SK-N-SH (cell line): ENCODE results near the gene SELENOP. TPM values are rescaled to one million over a fixed set of nuclear protein-coding genes. Genes with fewer than 3 reads are reported as not detected.

Source experiments
- CTCF ChIA-PET: fragments of 300-600, 350-600 bp; formaldehyde crosslinking; extraction: SDS; loops from one replicate; lab custom pipeline; 2021; lab: Yijun Ruan, JAX
- POLR2A ChIA-PET: fragments of 350-600 bp; sonication (Branson Sonifier 250); formaldehyde crosslinking; extraction: SDS; loops from one replicate; lab custom pipeline; 2020; ENCODE audit warnings: antibody characterized with exemption, inconsistent platforms; lab: Yijun Ruan, JAX
- DNase-seq: peaks from one replicate; pipeline ENCODE4 v3.0.0; 2012
- H2AFZ ChIP-seq: fragments of 200-600 bp; sonication (generic); 2 replicates; pipeline ENCODE4 v1.8.1; 2016; ENCODE audit warnings: antibody characterized with exemption, mild to moderate bottlenecking, low read depth
- H3F3A ChIP-seq: fragments of 200-600 bp; sonication (generic); replicated peaks from 2 replicates; pipeline ENCODE3; 2016; ENCODE audit warnings: antibody characterized with exemption, mild to moderate bottlenecking; ENCODE audit not compliant: insufficient read depth
- H3K27ac ChIP-seq, 2 experiments: fragments of 200-500 bp in 1 of 2; fragments of 200-600 bp in 1 of 2; sonication (Bioruptor generic) in 1 of 2; sonication (generic), shearing (Covaris generic) in 1 of 2; 2 replicates each; pipeline versions ENCODE4 v1.5.1 to v1.6.1; 2014 to 2016; ENCODE audit warnings: low read depth in 2 of 2, inconsistent platforms in 1 of 2, low read length in 1 of 2, mild to moderate bottlenecking in 1 of 2, mixed read lengths in 1 of 2
- H3K27me3 ChIP-seq: fragments of 200-600 bp; sonication (generic), shearing (Covaris generic); 2 replicates; pipeline ENCODE4 v1.6.1; 2016; ENCODE audit warnings: mixed run types; ENCODE audit not compliant: insufficient read depth
- H3K36me3 ChIP-seq, 2 experiments: fragments of 200-500 bp in 1 of 2; fragments of 200-600 bp in 1 of 2; sonication (Bioruptor generic) in 1 of 2; sonication (generic) in 1 of 2; replicated peaks in 1 of 2; 2 replicates each; pipeline versions ENCODE3 to v1.5.1; 2014 to 2016; ENCODE audit warnings: low read length in 1 of 2, mild to moderate bottlenecking in 1 of 2; ENCODE audit not compliant: insufficient read depth in 2 of 2, control insufficient read depth in 1 of 2
- H3K4me1 ChIP-seq, 2 experiments: fragments of 200-500 bp in 1 of 2; fragments of 200-600 bp in 1 of 2; sonication (Bioruptor generic) in 1 of 2; sonication (generic), shearing (Covaris generic) in 1 of 2; 2 replicates each; pipeline versions ENCODE4 v1.5.1 to v1.6.1; 2014 to 2016; ENCODE audit warnings: low read depth in 1 of 2, low read length in 1 of 2, mixed run types in 1 of 2; ENCODE audit not compliant: insufficient read depth in 2 of 2, control insufficient read depth in 1 of 2
- H3K4me2 ChIP-seq: fragments of 200-600 bp; sonication (generic), shearing (Covaris generic); 2 replicates; pipeline ENCODE4 v1.6.1; 2017; ENCODE audit warnings: mixed run types
- H3K4me3 ChIP-seq, 2 experiments: fragments of 200-500 bp in 1 of 2; fragments of 200-600 bp in 1 of 2; sonication (Bioruptor generic) in 1 of 2; sonication (generic), shearing (Covaris generic) in 1 of 2; 2 replicates each; pipeline versions ENCODE4 v1.5.1 to v1.8.1; 2014 to 2016; ENCODE audit warnings: low read depth in 2 of 2, inconsistent platforms in 1 of 2, low read length in 1 of 2, mild to moderate bottlenecking in 1 of 2, mixed read lengths in 1 of 2, moderate library complexity in 1 of 2
- H3K79me2 ChIP-seq: fragments of 200-600 bp; sonication (generic); 2 replicates; pipeline ENCODE4 v1.8.1; 2017; ENCODE audit warnings: mild to moderate bottlenecking; ENCODE audit not compliant: insufficient read depth
- H3K9ac ChIP-seq: fragments of 200-600 bp; sonication (generic); 2 replicates; pipeline ENCODE4 v1.6.1; 2017; ENCODE audit warnings: mixed run types
- H3K9me2 ChIP-seq: fragments of 200-600 bp; sonication (generic); 2 replicates; pipeline ENCODE4 v1.6.1; 2017; ENCODE audit warnings: mixed run types
- H3K9me3 ChIP-seq: fragments of 200-600 bp; sonication (generic); 2 replicates; pipeline ENCODE4 v1.6.1; 2017; ENCODE audit warnings: mixed run types, mild to moderate bottlenecking, moderate library complexity
- H4K20me1 ChIP-seq: fragments of 200-600 bp; sonication (generic); 2 replicates; pipeline ENCODE4 v1.6.1; 2017; ENCODE audit warnings: mild to moderate bottlenecking, mixed run types; ENCODE audit not compliant: insufficient read depth
- CTCF ChIP-seq: fragments of 200-600 bp; sonication (generic); IDR thresholded peaks from 2 replicates; pipeline ENCODE4 v1.6.1; 2017; ENCODE audit warnings: antibody characterized with exemption, mild to moderate bottlenecking, moderate library complexity
- ELF1 ChIP-seq: IDR thresholded peaks from 2 replicates; pipeline ENCODE4 v1.4.0; 2012
- EP300 ChIP-seq, 2 experiments: IDR thresholded peaks; 2 replicates each; pipeline versions ENCODE4 v1.4.0 to v1.6.1; 2012; ENCODE audit warnings: borderline replicate concordance in 1 of 2, low read depth in 1 of 2, low read length in 1 of 2
- EZH2phosphoT487 ChIP-seq: fragments of 200-600 bp; sonication (generic); IDR thresholded peaks from 2 replicates; pipeline ENCODE4 v1.6.1; 2017; ENCODE audit warnings: low read depth, mixed run types, mild to moderate bottlenecking, antibody characterized with exemption, moderate library complexity, borderline replicate concordance
- FOXJ3 ChIP-seq: sonication (generic); formaldehyde crosslinking; IDR thresholded peaks from 2 replicates; pipeline ENCODE4 v1.5.1; 2020; ENCODE audit warnings: mild to moderate bottlenecking, missing genetic modification reagents
- FOXM1 ChIP-seq: IDR thresholded peaks from 2 replicates; pipeline ENCODE4 v1.4.0; 2012; ENCODE audit warnings: low read depth, mild to moderate bottlenecking
- IRF3 ChIP-seq: fragments of 150-350 bp; IDR thresholded peaks from 2 replicates; pipeline ENCODE4 v1.6.1; 2016; ENCODE audit warnings: mild to moderate bottlenecking, low read depth, low read length
- JUND ChIP-seq: IDR thresholded peaks from 2 replicates; pipeline ENCODE4 v1.4.0; 2012
- MXI1 ChIP-seq: IDR thresholded peaks from 2 replicates; pipeline ENCODE4 v1.6.1; 2012; ENCODE audit warnings: mild to moderate bottlenecking, low read depth, low read length, improper control_type of control experiment
- NRF1 ChIP-seq: IDR thresholded peaks from 2 replicates; pipeline ENCODE4 v1.6.1; 2012; ENCODE audit warnings: low read depth, mild to moderate bottlenecking, low read length
- POLR2AphosphoS5 ChIP-seq: IDR thresholded peaks from 2 replicates; pipeline ENCODE4 v1.6.1; 2012; ENCODE audit warnings: low read depth, low read length
- RAD21 ChIP-seq: IDR thresholded peaks from 2 replicates; pipeline ENCODE4 v1.6.1; 2012; ENCODE audit warnings: mild to moderate bottlenecking, low read length
- RFX5 ChIP-seq: IDR thresholded peaks from 2 replicates; pipeline ENCODE4 v1.6.1; 2012; ENCODE audit warnings: mild to moderate bottlenecking, improper control_type of control experiment, low read length
- SMC3 ChIP-seq: IDR thresholded peaks from 2 replicates; pipeline ENCODE4 v1.6.1; 2012; ENCODE audit warnings: low read depth, low read length, improper control_type of control experiment
- TCF12 ChIP-seq: IDR thresholded peaks from 2 replicates; pipeline ENCODE4 v1.4.0; 2012
- TEAD4 ChIP-seq: IDR thresholded peaks from 2 replicates; pipeline ENCODE4 v1.4.0; 2012; ENCODE audit warnings: mild to moderate bottlenecking, borderline replicate concordance; ENCODE audit not compliant: insufficient read depth
- USF1 ChIP-seq: IDR thresholded peaks from 2 replicates; pipeline ENCODE4 v1.4.0; 2012; ENCODE audit warnings: low read depth, borderline replicate concordance
- USF2 ChIP-seq: fragments of 150-350 bp; IDR thresholded peaks from 2 replicates; pipeline ENCODE4 v1.6.1; 2017; ENCODE audit warnings: antibody characterized with exemption, low read length, low read depth, borderline replicate concordance
- YY1 ChIP-seq: IDR thresholded peaks from 2 replicates; pipeline ENCODE4 v1.4.0; 2012; ENCODE audit warnings: low read depth, mild to moderate bottlenecking
- WGBS: methylation state at CpG from one replicate; pipeline ENCODE4 v1.1.6; 2017; ENCODE audit warnings: low lambda C conversion rate; 5-methylcytosine and 5-hydroxymethylcytosine counted together
- polyA plus RNA-seq, 3 experiments: library from polyadenylated mRNA; depleted of rRNA; stranded (reverse); fragments of >200 nt; gene quantifications; 2 replicates each; pipeline ENCODE4 v1.2.3, GENCODE V29; 2012

The SELENOP gene
- polyA plus RNA-seq, 1 of the 3 experiments (the other 2 are of a cell fraction) = 0.08 TPM

- no peak for DNase-seq
- WGBS = 67% methylated on average over 1 of the region's 1 CpG
- TF ChIP-seq IRF3 (no peak), JUND (no peak), NRF1 (no peak), FOXM1 (no peak), TEAD4 (no peak), YY1 (no peak), CTCF (no peak)
Measured at GRCh38 chr5:42787845-42788244, 23.8 kb downstream of the SELENOP start.

GRCh38 chr5:42787073-42787472 lies 24.6 kb downstream of the SELENOP start:
- no peaks in the 10 kb centered on the region for H4K20me1 ChIP-seq
- no peak overlapping the region for H3K4me3 ChIP-seq
- POLR2A ChIA-PET = no interaction called here
- TF ChIP-seq ELF1 = no peak
- no peak for TF ChIP-seq YY1
- no peak for TF ChIP-seq SMC3
- TF ChIP-seq POLR2AphosphoS5 = no peak
- TF ChIP-seq CTCF = no peak
- no peak for TF ChIP-seq FOXJ3
- TF ChIP-seq EZH2phosphoT487 = no peak
- TF ChIP-seq EP300 (IDR thresholded peaks at IDR 0.05; ENCODE audit: borderline replicate concordance in 1 of 2, low read depth in 1 of 2, low read length in 1 of 2) = no peak
- TF ChIP-seq TCF12 = no peak
- TF ChIP-seq RFX5 = no peak
- TF ChIP-seq FOXM1 = no peak
- TF ChIP-seq USF2 = no peak
- TF ChIP-seq USF1 = no peak
- no peak for TF ChIP-seq RAD21
- TF ChIP-seq MXI1 = no peak
- TF ChIP-seq JUND = no peak
- no peak for TF ChIP-seq IRF3
- TF ChIP-seq, all 33 proteins: peak for 0
- H3K9ac ChIP-seq = no peak overlapping the region
- H3K9me2 ChIP-seq = 0 out of 2 replicates have a peak, but pooled peaks cover 5% of the 10 kb centered on the region
- H3K27me3 ChIP-seq = no peaks in the 10 kb centered on the region
- no peaks in the 10 kb centered on the region for H3F3A ChIP-seq
- H3K4me1 ChIP-seq = no peaks in the 10 kb centered on the region
- CTCF ChIA-PET = interaction anchor here (1.3 kb wide), 1 partner anchor 19 kb away, joined by 4 read pairs; no protein-coding TSS in a partner anchor
- H3K36me3 ChIP-seq = no peaks in the 10 kb centered on the region
- H3K79me2 ChIP-seq = no peaks in the 10 kb centered on the region
- H3K4me2 ChIP-seq = no peak overlapping the region
- no peak overlapping the region for H3K27ac ChIP-seq
- no peak overlapping the region for H2AFZ ChIP-seq
- peaks cover 7% of the 10 kb centered on the region; the same call in 1 of the 2 replicates for H3K9me3 ChIP-seq
- no peak for DNase-seq

More at GRCh38 chr5:42787845-42788244, 23.8 kb downstream of the SELENOP start:
- Histone ChIP-seq H2AFZ (no peak overlapping the region), H3K36me3 (no peaks in the 10 kb centered on the region), H4K20me1 (no peaks in the 10 kb centered on the region), H3K4me3 (no peak overlapping the region), H3K27me3 (no peaks in the 10 kb centered on the region), H3K4me2 (no peak overlapping the region), H3K9me3 (peaks cover 7% of the 10 kb centered on the region; the same call in 1 of the 2 replicates), H3K9me2 (0 out of 2 replicates have a peak, but pooled peaks cover 5% of the 10 kb centered on the region), H3K9ac (no peak overlapping the region), H3F3A (no peaks in the 10 kb centered on the region), H3K79me2 (no peaks in the 10 kb centered on the region), H3K27ac (no peak overlapping the region), H3K4me1 (no peaks in the 10 kb centered on the region)
- POLR2A ChIA-PET = no interaction called here
- CTCF ChIA-PET = interaction anchor here (1.3 kb wide), 1 partner anchor 20 kb away, joined by 4 read pairs; no protein-coding TSS in a partner anchor
